ENCODE measurements around the gene OFD1.

DNA sequence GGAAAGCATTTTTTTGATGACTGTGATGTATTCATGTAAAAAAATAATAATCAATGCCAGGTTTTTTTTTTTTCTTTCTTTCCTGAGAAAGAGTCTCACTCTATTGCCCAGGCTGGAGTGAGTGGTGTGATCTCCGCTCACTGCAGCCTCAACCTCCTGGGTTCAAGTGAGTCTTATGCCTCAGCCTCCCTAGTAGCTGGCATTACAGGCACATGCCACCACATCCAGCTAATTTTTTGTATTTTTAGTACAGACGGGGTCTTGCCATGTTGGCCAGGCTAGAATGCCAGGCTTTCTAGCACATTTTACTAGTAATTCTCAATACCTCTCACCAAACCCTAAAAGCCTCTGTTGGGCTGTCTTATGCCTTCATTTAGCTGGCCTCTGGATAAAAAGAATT, 56.6 kb downstream of the OFD1 start:
- TF ChIP-seq, protein P1, sequence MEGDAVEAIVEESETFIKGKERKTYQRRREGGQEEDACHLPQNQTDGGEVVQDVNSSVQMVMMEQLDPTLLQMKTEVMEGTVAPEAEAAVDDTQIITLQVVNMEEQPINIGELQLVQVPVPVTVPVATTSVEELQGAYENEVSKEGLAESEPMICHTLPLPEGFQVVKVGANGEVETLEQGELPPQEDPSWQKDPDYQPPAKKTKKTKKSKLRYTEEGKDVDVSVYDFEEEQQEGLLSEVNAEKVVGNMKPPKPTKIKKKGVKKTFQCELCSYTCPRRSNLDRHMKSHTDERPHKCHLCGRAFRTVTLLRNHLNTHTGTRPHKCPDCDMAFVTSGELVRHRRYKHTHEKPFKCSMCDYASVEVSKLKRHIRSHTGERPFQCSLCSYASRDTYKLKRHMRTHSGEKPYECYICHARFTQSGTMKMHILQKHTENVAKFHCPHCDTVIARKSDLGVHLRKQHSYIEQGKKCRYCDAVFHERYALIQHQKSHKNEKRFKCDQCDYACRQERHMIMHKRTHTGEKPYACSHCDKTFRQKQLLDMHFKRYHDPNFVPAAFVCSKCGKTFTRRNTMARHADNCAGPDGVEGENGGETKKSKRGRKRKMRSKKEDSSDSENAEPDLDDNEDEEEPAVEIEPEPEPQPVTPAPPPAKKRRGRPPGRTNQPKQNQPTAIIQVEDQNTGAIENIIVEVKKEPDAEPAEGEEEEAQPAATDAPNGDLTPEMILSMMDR (IDR thresholded peaks at IDR 0.05): no peak
- TF ChIP-seq POLR2AphosphoS5 (IDR thresholded peaks at IDR 0.05) (no peak), POLR2A (IDR thresholded peaks at IDR 0.05) (no peak)

Measured in prostate gland (tissue), 2 donors.